GM18499 (cell line): Measurements from ENCODE around the gene DNMT3A.

ENCODE experiments used
- ATAC-seq: cut with Tn5 transposase; IDR thresholded peaks from one replicate; pipeline ENCODE4 v1.9.1; 2021; ENCODE audit warnings: moderate number of reproducible peaks; ENCODE audit not compliant: insufficient read depth, unreplicated experiment

Gene DNMT3A

DNA sequence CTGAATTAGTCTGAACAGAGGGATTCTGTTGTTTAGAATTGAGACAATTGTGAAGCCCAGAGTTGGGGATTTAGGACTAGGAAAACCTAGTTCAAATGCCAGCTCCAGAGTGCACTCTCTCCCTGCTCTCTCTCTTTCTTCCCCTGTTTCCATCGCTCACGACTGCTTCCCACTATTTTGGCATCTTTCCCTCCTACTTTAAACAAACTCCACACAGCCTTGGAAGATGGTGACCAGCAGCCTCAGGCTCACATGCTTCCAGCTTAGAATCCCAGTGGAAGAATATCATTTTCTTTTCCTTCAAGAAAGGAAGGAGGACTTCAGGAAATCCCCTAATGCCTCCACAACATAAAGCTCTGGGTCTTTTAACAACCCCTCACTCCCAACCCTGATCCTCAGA is 6.1 kb upstream of the DNMT3A start:
- no peak for ATAC-seq

DNA sequence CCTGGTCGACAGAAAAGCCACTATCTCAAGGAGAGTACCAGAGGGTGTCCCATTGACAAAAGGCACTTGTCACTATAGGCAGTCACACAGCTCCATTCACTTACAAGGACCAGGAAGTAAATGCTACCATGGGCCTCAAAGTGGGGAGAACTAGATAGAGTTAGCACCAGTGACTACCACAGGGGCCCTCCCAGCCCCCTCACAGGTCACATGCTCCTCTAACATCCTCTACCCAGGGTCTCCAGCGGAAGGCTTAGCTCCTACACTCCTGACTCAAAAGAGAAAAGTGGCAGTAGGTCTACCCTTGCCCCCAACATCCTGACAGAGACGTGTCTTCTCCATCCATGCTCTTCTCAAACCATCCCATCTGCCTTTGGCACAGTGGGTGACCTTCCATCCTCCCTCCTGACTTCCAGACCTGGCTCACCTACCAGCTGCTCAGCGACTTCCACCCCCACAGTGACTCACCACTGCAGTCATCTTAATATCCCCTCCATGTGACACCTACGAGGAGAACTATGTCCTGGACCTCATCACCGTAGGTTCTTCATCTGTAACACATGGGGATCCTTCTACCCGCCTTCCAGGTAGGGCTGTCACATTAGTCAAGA is 5.6 kb upstream of the DNMT3A start:
- ATAC-seq, result no peak

DNA sequence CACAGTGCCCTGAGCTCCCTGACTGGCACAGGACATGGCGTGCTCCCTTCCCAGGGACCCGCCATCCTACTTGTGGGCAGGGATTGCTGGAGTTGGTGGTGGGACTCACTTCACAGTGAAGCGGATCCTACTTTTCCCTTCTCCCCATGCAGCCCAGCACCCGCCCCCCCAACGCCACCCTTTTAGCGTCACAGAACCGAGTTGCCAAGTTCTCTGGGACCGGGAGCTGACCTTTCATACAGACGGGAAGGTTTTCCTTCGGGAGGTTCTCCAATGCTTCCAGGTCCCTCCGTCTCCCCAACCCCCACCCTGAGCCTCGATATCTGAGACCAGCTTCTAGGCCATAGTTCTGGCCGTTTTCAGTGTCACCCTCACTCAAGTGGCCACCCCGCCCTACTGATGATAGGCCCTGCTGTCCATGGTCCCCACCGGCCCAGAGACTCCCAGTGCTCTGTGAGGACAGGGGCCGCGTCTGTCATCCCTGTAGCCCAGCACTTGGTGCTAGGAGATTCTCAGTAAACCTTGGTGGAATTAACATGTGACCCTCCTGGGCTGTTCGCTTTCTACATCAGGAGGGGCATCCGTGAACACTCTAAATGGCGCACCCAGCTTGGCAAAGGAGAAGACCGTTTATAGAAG is 1.6 kb upstream of the DNMT3A start:
- ATAC-seq, result no peak

DNA sequence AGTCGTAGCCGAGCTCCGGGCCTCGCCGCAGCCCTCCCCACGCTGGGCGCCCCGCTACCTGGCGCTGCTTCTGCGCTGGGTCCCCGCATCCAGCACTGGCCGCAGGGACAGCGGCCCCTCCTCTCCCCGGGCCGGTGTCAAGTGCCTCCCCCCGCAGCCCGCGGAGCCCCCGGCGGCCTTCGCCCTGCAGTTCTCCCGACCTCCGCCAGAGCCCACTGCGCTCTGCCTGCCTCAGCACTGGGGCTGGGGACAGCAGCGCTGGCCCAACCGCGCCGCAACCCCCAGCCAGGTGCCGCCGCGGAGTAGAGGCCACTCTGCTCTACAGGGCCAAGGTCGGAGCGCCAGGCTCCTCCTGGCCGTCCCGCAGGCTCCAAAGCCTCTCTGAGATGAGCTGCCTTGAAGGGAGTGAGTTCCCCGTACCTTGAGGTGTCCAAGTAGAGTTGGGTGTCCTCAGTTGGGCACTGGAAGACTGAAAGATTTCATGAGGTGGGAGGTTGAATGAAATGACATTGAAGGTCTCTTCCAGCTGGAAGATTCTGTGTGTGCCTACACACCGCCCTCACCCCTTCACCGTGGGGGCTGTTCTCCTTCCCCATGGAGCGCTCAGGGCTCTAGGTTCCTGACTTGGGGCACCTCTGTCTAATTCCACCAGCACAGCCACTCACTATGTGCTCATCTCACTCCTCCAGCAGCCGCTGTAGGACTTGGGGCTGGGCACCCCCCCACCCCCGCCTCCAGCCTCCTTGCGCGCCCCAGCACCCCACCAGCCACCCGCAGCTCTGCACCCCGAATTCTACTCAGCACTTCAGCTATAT is 854 bp upstream of the DNMT3A start:
- no peak for ATAC-seq

DNA sequence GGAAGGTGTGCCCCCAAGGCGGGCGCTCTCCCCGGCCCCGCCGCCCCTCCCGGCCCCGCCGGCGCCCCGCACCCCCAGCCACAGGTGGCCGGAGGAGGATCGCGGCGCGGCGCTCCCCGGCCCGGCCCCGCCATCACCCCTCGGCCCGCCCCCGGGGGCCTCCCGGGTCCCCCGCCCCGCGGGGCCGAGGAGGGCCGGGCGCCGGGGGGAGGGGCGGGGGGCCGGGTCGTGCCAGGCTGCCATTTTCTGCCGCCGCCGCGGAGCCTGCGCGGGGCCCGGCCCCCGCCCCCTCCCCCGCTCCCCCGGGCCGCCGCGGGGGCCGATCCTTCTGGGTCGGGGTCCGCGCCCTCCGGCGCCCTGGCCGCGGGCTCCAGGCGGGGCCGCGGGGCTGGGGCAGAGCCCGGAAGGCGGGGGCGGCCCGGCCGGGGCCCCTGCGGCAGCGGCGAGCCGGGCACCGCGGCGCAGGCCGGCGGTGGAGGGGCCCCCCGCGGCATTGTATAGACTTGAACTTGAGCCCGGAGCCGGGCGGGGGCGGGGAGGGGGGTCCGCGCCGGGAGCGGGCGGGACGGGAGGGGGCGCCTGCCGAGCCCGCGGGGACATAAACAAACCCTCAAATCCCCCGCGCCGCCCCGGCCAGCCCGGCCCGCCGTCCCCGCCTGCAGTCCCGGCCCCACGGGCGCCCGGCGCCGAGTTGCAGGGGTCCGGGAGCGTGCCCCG is 556 bp downstream of the DNMT3A start:
- no peak for ATAC-seq

DNA sequence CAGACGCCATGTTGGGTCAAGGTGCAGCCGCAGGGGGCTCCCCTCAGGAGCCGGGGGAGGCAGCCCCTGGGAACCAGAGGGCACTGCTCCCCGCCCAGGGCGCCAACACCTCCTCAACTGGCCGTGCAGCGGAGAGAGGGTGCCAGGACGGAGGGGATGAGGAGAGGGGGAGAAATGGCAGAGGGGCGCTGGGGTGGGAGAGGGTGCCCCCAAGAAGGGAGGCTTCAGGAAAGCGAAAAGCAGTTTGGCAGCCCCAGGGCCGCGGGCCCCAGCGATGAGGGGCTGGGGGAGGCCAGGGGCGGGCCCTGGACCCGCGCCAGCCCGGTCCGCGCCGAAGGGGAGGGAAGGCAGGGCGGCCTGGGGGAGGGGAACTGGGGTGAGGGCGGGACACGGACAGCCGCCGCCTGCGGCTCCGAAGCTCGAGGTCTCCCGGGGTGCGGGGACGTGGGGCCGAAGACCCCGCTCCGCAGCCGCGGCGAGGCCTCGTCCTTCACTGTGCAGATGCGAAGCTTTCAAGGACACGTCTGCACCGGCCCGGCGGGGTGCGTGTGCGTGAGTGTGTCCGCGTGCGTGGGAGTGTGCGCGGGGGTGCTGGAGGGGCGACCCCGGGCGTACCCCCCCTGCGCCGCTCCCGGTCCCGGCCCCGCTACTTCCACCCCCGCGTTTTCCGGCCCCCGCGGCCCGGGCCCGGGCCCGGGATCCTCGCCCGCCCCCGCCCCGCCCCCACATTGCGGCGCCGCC is 1.4 kb downstream of the DNMT3A start:
- ATAC-seq, result no peak

DNA sequence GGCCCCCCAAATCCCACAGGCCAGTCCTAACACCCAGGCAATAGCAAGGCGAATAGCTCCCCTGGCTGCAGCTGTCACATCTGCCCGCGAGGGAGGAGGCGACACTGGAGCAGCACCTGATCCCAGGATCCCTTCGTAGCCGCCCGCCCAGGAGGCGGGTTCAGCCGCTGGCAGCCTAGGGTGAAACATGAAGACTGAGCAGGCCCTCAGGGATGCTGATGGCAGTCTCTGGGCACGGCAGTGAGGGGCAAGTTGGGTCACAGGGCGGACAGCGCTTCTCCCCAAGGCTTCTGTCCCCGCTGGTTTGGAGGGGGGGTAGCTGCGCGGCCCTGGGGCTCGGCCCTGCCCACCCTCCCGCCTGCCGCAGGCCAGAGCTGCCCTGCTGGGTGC is 1.9 kb downstream of the DNMT3A start:
- ATAC-seq, result no peak

DNA sequence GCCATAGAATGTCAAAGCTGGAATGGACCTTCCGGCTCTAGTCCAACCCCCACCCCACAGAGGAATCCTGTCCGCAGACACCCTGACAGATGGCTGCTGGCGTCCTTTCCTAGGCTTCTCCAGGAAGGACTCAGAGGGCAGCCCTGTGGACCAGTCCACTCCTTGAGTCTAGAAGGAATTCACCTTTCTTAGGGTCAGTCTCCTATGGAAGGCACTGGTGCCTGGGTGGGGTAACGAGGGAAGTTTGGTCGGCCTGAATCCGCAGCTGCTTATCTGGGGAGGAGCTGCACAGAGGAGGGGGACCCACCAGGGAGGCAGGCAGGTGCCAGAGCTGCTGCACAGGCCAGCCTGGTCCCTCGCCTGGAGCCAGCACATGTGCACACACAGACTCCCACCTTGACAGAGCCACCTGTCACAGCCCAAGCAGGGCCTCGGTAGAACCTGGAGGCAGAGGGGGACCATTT is 2.5 kb downstream of the DNMT3A start:
- no peak for ATAC-seq

DNA sequence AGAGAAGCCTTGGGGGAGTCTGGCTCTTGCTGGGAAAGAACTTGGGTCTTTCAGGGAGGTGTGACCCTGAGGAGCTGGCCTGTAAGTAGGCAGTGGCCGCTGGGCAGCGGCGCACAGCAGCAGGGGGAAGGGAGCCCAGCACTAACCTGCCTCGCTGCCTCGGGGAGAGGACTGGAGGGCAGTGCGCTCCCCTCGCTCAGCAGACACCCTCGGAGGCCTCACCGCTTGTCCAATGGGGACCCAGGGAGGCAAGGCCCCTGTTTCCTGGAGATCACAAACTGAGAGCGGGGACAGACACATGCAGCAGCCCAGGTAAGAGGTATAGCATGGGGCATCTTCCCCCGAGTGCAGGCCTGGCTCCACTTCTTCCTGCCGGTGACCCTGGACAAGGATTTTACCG is 3.3 kb downstream of the DNMT3A start:
- no peak for ATAC-seq

DNA sequence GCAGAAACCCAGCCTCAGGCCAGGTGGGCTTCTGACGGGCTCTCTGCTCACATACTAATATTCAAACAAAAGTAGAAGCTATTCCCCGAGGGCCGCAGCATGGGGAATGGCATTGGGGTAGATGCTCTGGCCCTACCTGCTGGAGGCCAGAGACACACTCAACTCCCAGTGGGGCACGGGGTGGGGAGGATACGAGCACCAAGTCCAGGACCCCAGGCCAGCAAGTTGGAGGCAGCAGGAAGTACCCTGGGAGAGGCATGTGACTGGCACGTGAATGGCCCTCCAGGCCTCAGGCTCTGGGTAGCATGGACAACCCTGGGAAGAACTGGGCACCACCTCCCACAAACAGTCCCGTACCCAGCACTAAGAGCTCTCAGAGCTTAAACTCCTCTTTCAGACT is 3.8 kb downstream of the DNMT3A start:
- no peak for ATAC-seq

DNA sequence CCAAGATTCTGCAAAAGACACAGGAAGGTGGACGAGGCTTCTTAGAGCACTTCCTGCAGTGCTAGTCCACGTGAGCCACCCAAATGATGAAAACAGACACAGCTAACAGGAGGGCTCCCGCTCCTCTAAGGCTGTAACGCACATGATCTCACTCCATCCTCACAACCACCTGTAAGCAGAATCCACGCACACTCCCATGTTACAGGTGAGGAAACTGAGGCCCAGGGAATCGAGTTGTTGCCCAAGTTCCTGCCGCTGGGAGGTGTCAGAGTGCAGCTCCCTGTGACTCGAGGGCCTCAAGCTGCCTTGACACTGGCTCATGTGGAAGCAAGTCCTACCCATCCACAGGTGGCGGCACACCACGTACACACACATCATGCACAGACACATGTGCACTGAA is 4.4 kb downstream of the DNMT3A start:
- no peak for ATAC-seq

DNA sequence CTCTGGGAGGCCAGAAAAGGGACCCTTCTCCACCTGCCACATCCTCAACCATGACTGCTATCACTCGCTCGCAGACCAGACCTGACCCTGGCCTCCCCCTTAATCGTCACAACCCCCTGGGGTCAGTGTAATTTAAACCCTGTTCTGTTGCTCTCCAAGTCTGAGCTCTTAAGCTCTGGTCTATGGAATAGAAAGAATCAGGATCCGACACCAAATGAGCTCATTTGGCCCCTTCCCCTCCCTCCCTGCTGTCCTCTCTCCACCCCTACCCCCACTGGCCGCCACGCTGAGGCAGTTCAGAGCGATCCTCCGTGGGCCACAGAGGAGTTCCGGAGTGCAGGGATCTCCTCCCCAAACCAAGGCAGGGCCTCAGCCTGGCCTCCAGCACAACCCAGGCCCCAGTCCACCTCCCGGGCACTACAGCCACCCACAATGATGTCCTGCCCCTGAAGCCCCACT is 5.3 kb downstream of the DNMT3A start:
- ATAC-seq, result no peak

DNA sequence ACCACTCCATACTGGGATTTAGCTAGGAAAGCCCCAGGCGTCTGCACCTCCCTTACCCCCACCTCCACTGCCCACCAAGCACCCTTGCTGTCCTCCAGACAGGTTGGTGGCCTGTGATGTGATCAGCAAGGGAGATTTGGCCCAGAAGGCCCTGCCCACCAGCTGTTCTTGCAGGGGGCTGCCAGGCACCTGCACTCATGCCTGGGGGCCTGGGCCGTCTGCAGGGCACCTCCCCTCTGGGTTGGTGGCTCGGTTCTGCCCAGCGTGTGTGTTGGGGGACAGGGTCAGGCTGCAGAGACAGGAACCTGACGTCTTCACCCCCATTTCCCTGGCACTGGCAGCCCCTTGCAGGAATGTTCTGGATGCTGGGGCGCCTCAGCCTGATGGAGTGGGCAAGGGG is 5.8 kb downstream of the DNMT3A start:
- ATAC-seq, result no peak

DNA sequence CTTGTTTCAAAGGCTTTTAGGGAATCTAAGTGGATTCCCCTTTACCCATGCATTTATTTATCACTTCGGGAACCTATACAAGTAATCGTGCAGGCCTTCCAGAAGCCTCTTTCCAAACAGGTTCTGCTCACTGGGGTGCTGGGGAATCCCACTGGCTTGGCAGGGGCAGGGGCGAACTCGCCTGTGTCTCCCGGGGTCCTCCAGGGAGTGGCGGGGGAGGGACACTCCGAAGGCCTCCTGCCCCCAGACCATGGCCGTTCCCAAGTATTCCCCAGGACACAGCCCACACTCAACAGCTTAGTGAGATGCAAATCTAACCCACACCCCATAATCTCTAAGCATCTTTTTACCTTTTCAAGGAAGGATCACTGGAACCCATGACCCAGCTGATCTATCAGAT is 6.5 kb downstream of the DNMT3A start:
- no peak for ATAC-seq

DNA sequence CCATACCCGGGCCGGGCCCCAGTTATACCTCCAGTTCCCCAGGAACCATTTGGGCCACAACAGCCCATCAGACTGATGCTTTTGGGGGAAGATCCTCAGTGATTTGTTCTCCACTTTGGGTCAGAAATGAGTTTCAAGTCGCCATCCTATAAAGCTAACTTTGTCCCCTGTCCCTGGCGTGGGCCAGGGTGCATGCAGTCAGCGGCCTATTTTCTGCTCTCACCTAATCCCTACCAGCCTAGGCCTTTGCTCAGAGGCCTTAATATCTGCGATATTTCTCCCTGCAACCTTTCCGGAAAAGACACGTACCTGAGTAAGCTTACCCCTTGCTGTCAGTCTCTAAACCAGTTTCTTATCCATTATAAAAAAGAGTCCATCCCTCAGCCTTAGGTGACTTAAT is 7.2 kb downstream of the DNMT3A start:
- no peak for ATAC-seq

DNA sequence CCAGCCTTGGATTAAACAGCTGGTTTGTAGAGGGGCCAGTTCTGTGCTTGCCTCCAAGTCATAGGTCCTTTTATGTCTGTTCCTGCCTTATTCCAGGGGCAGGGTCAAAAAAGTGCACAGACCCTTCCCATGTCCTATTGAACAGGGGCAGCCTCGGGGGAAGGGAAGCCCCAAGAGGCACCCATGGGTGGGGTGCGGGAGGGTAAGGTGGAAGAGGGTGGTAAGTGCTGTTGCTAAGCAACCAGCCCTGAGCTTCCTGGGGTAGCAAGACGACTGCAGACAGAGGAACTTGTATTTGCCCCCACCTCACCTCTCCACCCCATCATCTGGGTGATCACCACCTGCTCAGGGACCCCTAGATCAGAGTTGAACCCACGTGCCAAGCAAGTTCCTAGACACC is 7.7 kb downstream of the DNMT3A start:
- no peak for ATAC-seq

DNA sequence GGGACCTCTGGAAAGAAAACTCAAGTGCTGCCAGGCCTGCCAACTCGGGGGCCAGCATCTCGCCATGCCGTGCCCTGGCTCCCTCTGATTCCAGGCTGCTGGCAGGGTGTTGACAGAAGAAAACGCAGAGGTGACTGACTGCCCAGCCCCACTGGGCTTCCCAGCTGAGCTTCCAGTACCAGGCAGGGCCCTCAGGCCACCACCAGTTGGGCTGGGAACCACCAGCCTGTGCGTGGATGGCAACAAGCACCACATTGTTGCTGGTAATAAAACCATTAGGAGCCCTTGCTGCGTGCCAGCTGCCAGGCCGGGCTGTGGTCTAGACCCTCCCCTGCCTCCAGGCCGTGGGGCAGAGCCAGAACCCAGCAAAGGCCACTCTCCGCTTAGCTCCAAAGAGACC is 9.2 kb downstream of the DNMT3A start:
- ATAC-seq, result no peak

DNA sequence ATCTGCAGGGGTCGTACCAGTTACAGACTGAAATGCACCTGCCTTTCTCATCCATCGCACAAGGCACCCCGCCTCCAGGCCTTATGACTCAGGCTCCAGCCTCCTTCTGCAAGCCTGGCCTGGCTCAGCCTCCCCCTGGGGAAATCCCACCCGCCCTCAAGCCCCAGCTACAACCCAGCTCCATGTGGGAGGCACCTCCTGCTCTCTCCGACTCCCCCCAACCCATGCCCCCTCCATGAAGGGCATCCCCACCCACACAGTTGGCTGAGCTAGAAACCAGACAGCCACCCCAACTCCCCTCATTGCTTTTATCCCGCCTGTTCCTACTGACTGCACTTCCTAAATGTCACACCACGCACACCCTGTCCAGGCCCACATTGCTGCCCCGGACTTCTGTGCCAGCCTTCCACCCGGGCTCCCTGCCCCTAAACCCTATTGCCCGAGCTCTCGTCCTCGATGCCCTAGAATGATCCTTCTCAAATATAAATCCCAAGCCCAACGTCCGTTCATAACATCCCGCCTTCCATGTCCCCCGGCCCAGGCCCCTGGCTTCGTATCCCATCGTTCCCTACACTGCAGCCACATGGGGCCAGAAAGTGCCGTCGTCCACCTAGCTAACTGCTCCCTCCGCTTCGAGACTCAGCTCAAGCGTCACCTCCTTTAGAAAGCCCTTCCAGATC is 9.9 kb downstream of the DNMT3A start:
- ATAC-seq, result no peak

DNA sequence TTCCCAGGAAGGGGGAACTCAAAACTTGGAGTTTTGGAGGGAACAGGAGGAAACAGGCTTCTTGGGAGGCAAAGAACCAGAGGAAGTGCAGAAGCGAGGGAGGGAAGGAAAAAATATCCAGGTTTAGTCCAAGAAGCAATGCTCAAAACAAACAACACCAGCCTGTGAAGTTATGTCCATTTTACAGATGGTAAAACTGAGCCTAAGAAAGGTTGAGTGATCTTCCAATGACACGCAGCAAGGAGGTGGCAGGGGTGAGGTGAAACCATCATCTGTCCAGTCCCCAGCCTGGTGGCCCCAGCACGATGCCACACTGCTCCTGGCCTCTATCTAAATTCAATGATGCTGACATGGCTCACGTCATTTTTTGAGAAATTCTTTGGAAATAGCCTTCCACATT is 10.8 kb downstream of the DNMT3A start:
- ATAC-seq, result no peak

DNA sequence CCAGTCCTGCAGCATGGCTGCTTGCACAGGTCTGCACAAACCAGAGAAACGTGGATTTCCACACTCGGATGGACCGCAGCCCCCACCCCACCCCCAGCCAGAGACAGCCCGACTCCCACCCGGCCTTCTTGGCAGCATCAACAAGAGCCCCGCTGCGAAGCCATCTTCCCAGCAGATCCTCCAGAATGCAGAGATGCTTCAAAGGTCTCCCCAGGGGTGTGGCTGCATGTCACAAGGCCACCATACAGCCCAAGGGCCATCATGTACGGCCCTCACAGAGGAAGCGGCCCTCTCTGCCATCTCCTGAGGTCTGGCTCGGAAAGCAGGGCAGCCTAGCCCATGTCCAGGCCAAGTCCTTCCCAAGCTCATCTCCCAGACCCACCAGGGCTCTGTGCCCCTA is 11.5 kb downstream of the DNMT3A start:
- ATAC-seq, result no peak
